HepG2 (cell line): ENCODE results near the gene LTC4S. TPM values are rescaled to one million over a fixed set of nuclear protein-coding genes. Genes with fewer than 3 reads are reported as not detected.

Experiments used
- AKAP8 ChIP-seq: sonication (generic); formaldehyde crosslinking; IDR thresholded peaks from 2 replicates; pipeline ENCODE4 v1.5.1; 2020; ENCODE audit warnings: mild to moderate bottlenecking, missing genetic modification reagents
- BATF2 ChIP-seq: sonication (generic); formaldehyde crosslinking; IDR thresholded peaks from 2 replicates; pipeline ENCODE4 v1.8.0; 2022; ENCODE audit warnings: mild to moderate bottlenecking, missing genetic modification reagents, moderate library complexity
- CENPT ChIP-seq: sonication (generic); formaldehyde crosslinking; IDR thresholded peaks from 2 replicates; pipeline ENCODE4 v1.8.0; 2022; ENCODE audit warnings: low read depth, mild to moderate bottlenecking, moderate library complexity, missing genetic modification reagents
- ETS1 ChIP-seq: sonication (generic); formaldehyde crosslinking; IDR thresholded peaks from 2 replicates; pipeline ENCODE4 v1.4.0; 2020; ENCODE audit warnings: missing genetic modification reagents
- GTF2F1 ChIP-seq: fragments of 150-350 bp; IDR thresholded peaks from 2 replicates; pipeline ENCODE4 v1.6.1; 2014; ENCODE audit warnings: low read length
- HNRNPH1 ChIP-seq: fragments of 200-400 bp; formaldehyde crosslinking; optimal IDR thresholded peaks from 2 replicates; pipeline ENCODE3; 2017; ENCODE audit warnings: mild to moderate bottlenecking, low read depth, low read length
- NBN ChIP-seq: fragments of 450-650 bp; conservative IDR thresholded peaks from 2 replicates; pipeline ENCODE4 v1.6.1; 2017
- PAWR ChIP-seq: sonication (generic); formaldehyde crosslinking; IDR thresholded peaks from 2 replicates; pipeline ENCODE4 v1.4.0; 2020; ENCODE audit warnings: missing genetic modification reagents, mild to moderate bottlenecking, borderline replicate concordance
- RNF2 ChIP-seq: fragments of 450-650 bp; conservative IDR thresholded peaks from 2 replicates; pipeline ENCODE4 v1.6.1; 2016; ENCODE audit warnings: low read depth
- SMAD9 ChIP-seq: sonication (generic); formaldehyde crosslinking; IDR thresholded peaks from 2 replicates; pipeline ENCODE4 v1.5.1; 2020; ENCODE audit warnings: mild to moderate bottlenecking, missing genetic modification reagents
- THAP11 ChIP-seq: IDR thresholded peaks from 2 replicates; pipeline ENCODE4 v1.6.1; 2016; ENCODE audit warnings: missing biosample characterization, missing genetic modification reagents
- XRCC5 ChIP-seq: fragments of 200-400 bp; formaldehyde crosslinking; optimal IDR thresholded peaks from 2 replicates; pipeline ENCODE3; 2017; ENCODE audit warnings: mild to moderate bottlenecking, low read length
- ZBTB7B ChIP-seq: sonication (generic); formaldehyde crosslinking; IDR thresholded peaks from 2 replicates; pipeline ENCODE4 v1.4.0; 2020; ENCODE audit warnings: missing genetic modification reagents
- ZMYM4 ChIP-seq: sonication (generic); formaldehyde crosslinking; IDR thresholded peaks from 2 replicates; pipeline ENCODE4 v1.8.1; 2023; ENCODE audit warnings: mild to moderate bottlenecking, missing genetic modification reagents
- ZNF207 ChIP-seq: fragments of 450-650 bp; IDR thresholded peaks from 2 replicates; pipeline ENCODE4 v1.6.1; 2016; ENCODE audit warnings: antibody characterized with exemption, borderline replicate concordance
- ZNF513 ChIP-seq: sonication (generic); formaldehyde crosslinking; conservative IDR thresholded peaks from 2 replicates; pipeline ENCODE4 v1.5.0; 2020; ENCODE audit warnings: missing genetic modification reagents
- ZNF598 ChIP-seq: sonication (generic); formaldehyde crosslinking; IDR thresholded peaks from 2 replicates; pipeline ENCODE4 v1.5.1; 2020; ENCODE audit warnings: mild to moderate bottlenecking, missing genetic modification reagents, borderline replicate concordance
- ZNF768 ChIP-seq: sonication (generic); formaldehyde crosslinking; IDR thresholded peaks from 2 replicates; pipeline ENCODE4 v1.4.0; 2020; ENCODE audit warnings: missing genetic modification reagents
- ZNF839 ChIP-seq: sonication (generic); formaldehyde crosslinking; IDR thresholded peaks from 2 replicates; pipeline ENCODE4 v1.4.0; 2020; ENCODE audit warnings: missing genetic modification reagents, mild to moderate bottlenecking, borderline replicate concordance
- ZNF883 ChIP-seq: sonication (generic); formaldehyde crosslinking; IDR thresholded peaks from 2 replicates; pipeline ENCODE4 v1.5.1; 2020; ENCODE audit warnings: mild to moderate bottlenecking, missing genetic modification reagents; ENCODE audit errors: not compliant biosample characterization
- ZSCAN12 ChIP-seq: sonication (generic); formaldehyde crosslinking; IDR thresholded peaks from 2 replicates; pipeline ENCODE4 v1.9.0; 2021; ENCODE audit warnings: mild to moderate bottlenecking, missing genetic modification reagents
- polyA plus RNA-seq, 8 experiments: library from polyadenylated mRNA; depleted of rRNA in 3 of 8; stranded (reverse) in 7 of 8; unstranded in 1 of 8; fragments of >200 nt; fragmentation: Illumina TruSeq in 4 of 8; extraction: Trizol in 4 of 8; gene quantifications; 2 replicates each; pipeline versions ENCODE4 v1.2.1 to v1.2.3, GENCODE V29; 2011 to 2016; ENCODE audit warnings: low read depth in 4 of 8, missing spikeins in 1 of 8, mixed read lengths in 1 of 8; ENCODE audit not compliant: insufficient read depth in 1 of 8
- total RNA-seq, 5 experiments: library from RNA; depleted of rRNA; stranded (reverse); fragments of >200 nt; fragmentation: Illumina TruSeq; extraction: Trizol; gene quantifications; 2 replicates each; pipeline ENCODE4 v1.2.3, GENCODE V29; 2016; ENCODE audit warnings: low read depth in 1 of 5
- TF ChIP-seq, protein P1 (sequence below): IDR thresholded peaks from 2 replicates; pipeline ENCODE4 v1.6.1; 2018; ENCODE audit warnings: missing genetic modification reagents, mild to moderate bottlenecking, missing compliant biosample characterization
- TF ChIP-seq, protein P2 (sequence below): sonication (generic); formaldehyde crosslinking; IDR thresholded peaks from 2 replicates; pipeline ENCODE4 v1.4.0; 2020; ENCODE audit warnings: mild to moderate bottlenecking, missing genetic modification reagents
- TF ChIP-seq, protein P3 (sequence below): sonication (generic); formaldehyde crosslinking; IDR thresholded peaks from 2 replicates; pipeline ENCODE4 v1.5.0; 2020; ENCODE audit warnings: mild to moderate bottlenecking, low read depth, missing genetic modification reagents, borderline replicate concordance

Gene LTC4S
- total and polyA plus RNA-seq, 2 of the 13 experiments (the other 11 are each of a cell fraction or from before 2014, with no cell fraction given), result 0.35 TPM; not detected in 1

DNA sequence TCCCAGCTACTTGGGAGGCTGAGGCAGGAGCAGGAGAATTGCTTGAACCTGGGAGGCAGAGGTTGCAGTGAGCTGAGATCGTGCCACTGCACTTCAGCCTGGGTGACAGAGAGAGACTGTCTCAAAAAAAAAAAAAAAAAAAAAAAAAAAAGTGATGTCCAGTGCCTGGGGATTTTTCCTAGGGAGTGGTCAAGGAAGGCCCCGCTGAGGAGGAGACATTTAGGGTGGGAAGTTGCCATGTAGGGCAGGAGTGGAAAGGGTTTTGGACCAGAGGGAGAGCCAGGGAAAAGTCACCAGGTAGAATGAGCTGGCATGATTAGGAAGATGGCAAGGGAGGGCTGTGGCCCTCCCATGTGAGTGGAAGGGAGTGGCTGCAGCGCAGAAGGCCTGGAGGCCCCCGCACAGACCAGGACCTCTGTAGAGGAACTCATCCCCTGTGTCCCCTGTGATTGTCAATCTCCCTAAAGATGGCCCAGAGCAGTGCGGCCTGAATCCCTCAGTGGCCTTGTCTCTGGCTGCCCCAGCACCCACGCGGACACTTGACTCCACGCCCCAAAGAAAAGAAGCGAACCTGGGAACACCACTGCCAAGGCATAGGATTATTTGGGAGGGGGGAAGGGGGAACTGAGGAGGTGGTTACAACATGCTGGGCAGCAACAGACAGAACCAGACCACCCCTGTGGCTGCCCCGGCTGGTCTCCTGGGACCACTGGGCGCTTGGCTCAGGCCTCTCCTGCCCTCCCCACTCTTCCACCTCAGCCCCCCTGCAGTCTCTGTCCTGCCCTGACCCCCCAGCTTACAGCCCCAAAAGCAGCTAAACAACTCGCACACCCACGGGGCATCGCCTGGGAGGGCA lies 24.3 kb downstream of the LTC4S start (continued):
- no peak for TF ChIP-seq PAWR (CRISPR knock-in tag)
- no peak for TF ChIP-seq CENPT (CRISPR knock-in tag)
- TF ChIP-seq ZNF513 (CRISPR knock-in tag), result no peak
- TF ChIP-seq RNF2, result no peak
- TF ChIP-seq, protein P1, sequence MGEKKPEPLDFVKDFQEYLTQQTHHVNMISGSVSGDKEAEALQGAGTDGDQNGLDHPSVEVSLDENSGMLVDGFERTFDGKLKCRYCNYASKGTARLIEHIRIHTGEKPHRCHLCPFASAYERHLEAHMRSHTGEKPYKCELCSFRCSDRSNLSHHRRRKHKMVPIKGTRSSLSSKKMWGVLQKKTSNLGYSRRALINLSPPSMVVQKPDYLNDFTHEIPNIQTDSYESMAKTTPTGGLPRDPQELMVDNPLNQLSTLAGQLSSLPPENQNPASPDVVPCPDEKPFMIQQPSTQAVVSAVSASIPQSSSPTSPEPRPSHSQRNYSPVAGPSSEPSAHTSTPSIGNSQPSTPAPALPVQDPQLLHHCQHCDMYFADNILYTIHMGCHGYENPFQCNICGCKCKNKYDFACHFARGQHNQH (CRISPR knock-in tag), result no peak
- TF ChIP-seq, protein P2, sequence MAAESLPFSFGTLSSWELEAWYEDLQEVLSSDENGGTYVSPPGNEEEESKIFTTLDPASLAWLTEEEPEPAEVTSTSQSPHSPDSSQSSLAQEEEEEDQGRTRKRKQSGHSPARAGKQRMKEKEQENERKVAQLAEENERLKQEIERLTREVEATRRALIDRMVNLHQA (CRISPR knock-in tag), result no peak
- no peak for TF ChIP-seq ETS1 (CRISPR knock-in tag)
- TF ChIP-seq AKAP8 (CRISPR knock-in tag), result no peak
- TF ChIP-seq XRCC5, result no peak
- no peak for TF ChIP-seq THAP11 (CRISPR knock-in tag)
- no peak for TF ChIP-seq ZNF768 (CRISPR knock-in tag)
- peak; percentile 35 for TF ChIP-seq ZNF883
- no peak for TF ChIP-seq SMAD9
- peak; percentile 71; the same call in 1 of the 2 replicates for TF ChIP-seq ZNF598
- TF ChIP-seq ZMYM4 (CRISPR knock-in tag), result no peak
- 0 out of 2 replicates have a peak, but pooled peaks have one; percentile 48 for TF ChIP-seq ZNF839 (CRISPR knock-in tag)
- TF ChIP-seq ZBTB7B (CRISPR knock-in tag), result no peak
- no peak for TF ChIP-seq NBN
- no peak for TF ChIP-seq HNRNPH1
- TF ChIP-seq ZNF207, result no peak
- no peak for TF ChIP-seq BATF2 (CRISPR knock-in tag)
- TF ChIP-seq ZSCAN12 (CRISPR knock-in tag), result no peak
- TF ChIP-seq, protein P3, sequence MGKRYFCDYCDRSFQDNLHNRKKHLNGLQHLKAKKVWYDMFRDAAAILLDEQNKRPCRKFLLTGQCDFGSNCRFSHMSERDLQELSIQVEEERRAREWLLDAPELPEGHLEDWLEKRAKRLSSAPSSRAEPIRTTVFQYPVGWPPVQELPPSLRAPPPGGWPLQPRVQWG (CRISPR knock-in tag), result no peak
- no peak for TF ChIP-seq GTF2F1
